PC-9 (cell line): ENCODE data around the gene AMN1. TPM values are rescaled to one million over a fixed set of nuclear protein-coding genes. Genes with fewer than 3 reads are reported as not detected.
"Not testable (repeated sequence)": the region's sequence is repeated elsewhere in the genome, so short reads cannot be mapped to it uniquely, and the experiment has no call there.

Experiments used
- BruUV-seq: library from RNA; stranded (reverse); fragments of 400-500 nt; replicated peaks from 2 replicates; lab custom pipeline; 2021; lab: Mats Ljungman, UMichigan
- CTCF ChIA-PET: fragments of 300-600 bp; sonication (Branson Sonifier 250); formaldehyde crosslinking; loops from one replicate; lab custom pipeline; 2022; ENCODE audit warnings: antibody characterized with exemption; lab: Charles Lee
- POLR2A ChIA-PET: fragments of 300-600 bp; sonication (Branson Sonifier 250); formaldehyde crosslinking; loops from one replicate; lab custom pipeline; 2022; ENCODE audit warnings: antibody characterized with exemption; ENCODE audit not compliant: unreplicated experiment; lab: Charles Lee
- DNase-seq, 2 experiments: peaks; one replicate each; pipeline versions ENCODE4 v3.0.0 to v3.0.0-alpha.2; 2015 to 2022; ENCODE audit warnings: mixed read lengths in 1 of 2
- H2AFZ ChIP-seq: fragments of 200-600 bp; sonication (generic); 2 replicates; pipeline ENCODE4 v1.8.1; 2017; ENCODE audit warnings: antibody characterized with exemption
- H3F3A ChIP-seq: fragments of 200-600 bp; sonication (generic); 2 replicates; pipeline ENCODE4 v1.8.1; 2017; ENCODE audit warnings: antibody characterized with exemption, mild to moderate bottlenecking, low read depth; ENCODE audit not compliant: insufficient read depth
- H3K27ac ChIP-seq: fragments of 200-600 bp; sonication (generic); 2 replicates; pipeline ENCODE4 v1.6.1; 2016; ENCODE audit warnings: mixed run types
- H3K27me3 ChIP-seq: fragments of 200-600 bp; sonication (generic); 2 replicates; pipeline ENCODE4 v1.6.1; 2016; ENCODE audit warnings: low read depth, mixed run types; ENCODE audit not compliant: insufficient read depth
- H3K36me3 ChIP-seq: fragments of 200-600 bp; sonication (generic); 2 replicates; pipeline ENCODE4 v1.6.1; 2016; ENCODE audit warnings: low read depth, mixed run types
- H3K4me1 ChIP-seq: fragments of 200-600 bp; sonication (generic); replicated peaks from 2 replicates; pipeline ENCODE4 v1.6.1; 2016; ENCODE audit warnings: mixed run types; ENCODE audit not compliant: insufficient read depth
- H3K4me2 ChIP-seq: fragments of 200-600 bp; sonication (generic); 2 replicates; pipeline ENCODE4 v1.6.1; 2017; ENCODE audit warnings: mixed run types
- H3K4me3 ChIP-seq: fragments of 200-600 bp; sonication (generic); 2 replicates; pipeline ENCODE4 v1.6.1; 2016; ENCODE audit warnings: mixed run types
- H3K79me2 ChIP-seq: fragments of 200-600 bp; sonication (generic); 2 replicates; pipeline ENCODE4 v1.6.1; 2017; ENCODE audit warnings: low read depth, mixed run types
- H3K9me2 ChIP-seq: fragments of 200-600 bp; sonication (generic); 2 replicates; pipeline ENCODE4 v1.8.1; 2017; ENCODE audit warnings: mild to moderate bottlenecking; ENCODE audit not compliant: insufficient read depth
- H3K9me3 ChIP-seq: fragments of 200-600 bp; sonication (generic); 2 replicates; pipeline ENCODE4 v1.8.1; 2016; ENCODE audit warnings: low read depth; ENCODE audit not compliant: insufficient read depth
- H4K20me1 ChIP-seq: fragments of 200-600 bp; sonication (generic); 2 replicates; pipeline ENCODE4 v1.8.1; 2017; ENCODE audit not compliant: insufficient read depth
- CTCF ChIP-seq: fragments of 200-600 bp; sonication (generic); conservative IDR thresholded peaks from 2 replicates; pipeline ENCODE4 v1.6.1; 2017; ENCODE audit warnings: mixed run types, antibody characterized with exemption, mild to moderate bottlenecking, moderate library complexity
- EZH2 ChIP-seq: fragments of 200-600 bp; sonication (generic); IDR thresholded peaks from 2 replicates; pipeline ENCODE4 v1.8.0; 2017; ENCODE audit warnings: antibody characterized with exemption, low read depth
- intact Hi-C: fragments of 100-400 bp; cut with micrococcal nuclease; formaldehyde crosslinking; loops from one replicate; pipeline ENCODE4 v1.10.0; 2022; ENCODE audit not compliant: unreplicated experiment
- total RNA-seq: library from RNA; stranded (reverse); gene quantifications from 2 replicates; pipeline ENCODE4 v1.2.3, GENCODE V29; 2021

The AMN1 gene
- total RNA-seq, 1 experiment from 2014 or later = 7.4 TPM

GRCh38 chr12:31724557-31724956 is 4.3 kb downstream of the AMN1 start:
- TF ChIP-seq CTCF (no peak), EZH2 (no peak)
- H2AFZ ChIP-seq = no peak overlapping the region
- no peak overlapping the region for H3K27ac ChIP-seq
- H3K4me3 ChIP-seq = no peak overlapping the region
- H3K4me1 ChIP-seq = 0 out of 2 replicates have a peak, but pooled peaks cover 5% of the 10 kb centered on the region
- H3K79me2 ChIP-seq = no peaks in the 10 kb centered on the region; the same call in 1 of the 2 replicates
- H3K27me3 ChIP-seq = no peaks in the 10 kb centered on the region
- H3K4me2 ChIP-seq = no peak overlapping the region
- no peaks in the 10 kb centered on the region for H3K36me3 ChIP-seq
- DNase-seq = no peak
- intact Hi-C loops = no loop called here
- peaks cover 5% of the 10 kb centered on the region for H3F3A ChIP-seq
- no TSS peak for BruUV-seq
- ChIA-PET CTCF (interaction anchor here (0.5 kb wide), 1 partner anchor 469 kb away, joined by 8 read pairs; no protein-coding TSS in a partner anchor), POLR2A (interaction anchor here (0.6 to 0.7 kb wide), 2 partner anchors 271 to 425 kb away, joined by 4 to 19 read pairs; no protein-coding TSS in a partner anchor)
- no peaks in the 10 kb centered on the region for H4K20me1 ChIP-seq
- H3K9me3 ChIP-seq = no peaks in the 10 kb centered on the region
- no peaks in the 10 kb centered on the region for H3K9me2 ChIP-seq

- DNase-seq = no peak
- Histone ChIP-seq H3K36me3 (no peaks in the 10 kb centered on the region), H3K27ac (no peak overlapping the region), H2AFZ (no peak overlapping the region), H3K9me2 (no peaks in the 10 kb centered on the region), H3K9me3 (no peaks in the 10 kb centered on the region), H3K4me2 (no peak overlapping the region), H3K79me2 (no peaks in the 10 kb centered on the region), H3K27me3 (no peaks in the 10 kb centered on the region), H3K4me3 (no peak overlapping the region), H3F3A (no peaks in the 10 kb centered on the region), H3K4me1 (no peaks in the 10 kb centered on the region), H4K20me1 (no peaks in the 10 kb centered on the region)
- intact Hi-C loops = no loop called here
- POLR2A ChIA-PET = no interaction called here
- BruUV-seq = no TSS peak
- TF ChIP-seq EZH2 (no peak), CTCF (no peak)
- CTCF ChIA-PET = no interaction called here
Observed at GRCh38 chr12:31722580-31722979, 6.2 kb downstream of the AMN1 start.

- H3F3A ChIP-seq, CTCF ChIA-PET, H3K4me1 ChIP-seq, H4K20me1 ChIP-seq, POLR2A ChIA-PET, BruUV-seq, H3K36me3 ChIP-seq, DNase-seq, intact Hi-C loops, H3K27ac ChIP-seq, H3K79me2 ChIP-seq, H3K27me3 ChIP-seq, H3K4me2 ChIP-seq, H3K4me3 ChIP-seq, H2AFZ ChIP-seq, H3K9me2 ChIP-seq, H3K9me3 ChIP-seq: not testable (repeated sequence)
Observed at GRCh38 chr12:31718542-31719198, 10.2 kb downstream of the AMN1 start.

- H3K4me2 ChIP-seq, H3K9me3 ChIP-seq, H3F3A ChIP-seq, H3K36me3 ChIP-seq, intact Hi-C loops, H3K27ac ChIP-seq, H3K4me3 ChIP-seq, POLR2A ChIA-PET, H3K9me2 ChIP-seq, H3K27me3 ChIP-seq, DNase-seq, BruUV-seq, H2AFZ ChIP-seq, CTCF ChIA-PET, H4K20me1 ChIP-seq, H3K4me1 ChIP-seq, H3K79me2 ChIP-seq: not testable (repeated sequence)
Observed at GRCh38 chr12:31716998-31717397, 11.8 kb downstream of the AMN1 start.
